C4-2B (cell line): ENCODE data around the gene CUEDC1.
"Not testable (repeated sequence)": the region's sequence is repeated elsewhere in the genome, so short reads cannot be mapped to it uniquely, and the experiment has no call there.

Experiments
- H3K27ac ChIP-seq: fragments of 450-650 bp; 2 replicates; pipeline ENCODE4 v1.5.1; 2017
- CTCF ChIP-seq: fragments of 450-650 bp; conservative IDR thresholded peaks from 2 replicates; pipeline ENCODE4 v1.5.1; 2017; ENCODE audit warnings: mild to moderate bottlenecking
- ZFX ChIP-seq: fragments of 450-650 bp; IDR thresholded peaks from 2 replicates; pipeline ENCODE4 v1.6.1; 2017

CUEDC1 gene

GRCh38 chr17:57984261-57984890 lies 29.2 kb upstream of the CUEDC1 start:
- H3K27ac ChIP-seq, result no peak overlapping the region
- TF ChIP-seq ZFX, result no peak
- TF ChIP-seq CTCF, result no peak

GRCh38 chr17:57983446-57983845 lies 28.2 kb upstream of the CUEDC1 start:
- no peak overlapping the region for H3K27ac ChIP-seq
- no peak for TF ChIP-seq ZFX
- TF ChIP-seq CTCF, result no peak

- no peak overlapping the region for H3K27ac ChIP-seq
- TF ChIP-seq CTCF (no peak), ZFX (no peak)
Observed at GRCh38 chr17:57982452-57983170, 27.4 kb upstream of the CUEDC1 start.

- no peak overlapping the region for H3K27ac ChIP-seq
- TF ChIP-seq ZFX (no peak), CTCF (no peak)
Observed at GRCh38 chr17:57980522-57980921, 25.3 kb upstream of the CUEDC1 start.

- H3K27ac ChIP-seq, result no peak overlapping the region
- TF ChIP-seq ZFX, result no peak
- no peak for TF ChIP-seq CTCF
Observed at GRCh38 chr17:57979076-57979475, 23.9 kb upstream of the CUEDC1 start.

- H3K27ac ChIP-seq, result no peak overlapping the region
- TF ChIP-seq ZFX (no peak), CTCF (no peak)
Observed at GRCh38 chr17:57976594-57976993, 21.4 kb upstream of the CUEDC1 start.

- no peak for TF ChIP-seq ZFX
- TF ChIP-seq CTCF, result no peak
- no peak overlapping the region for H3K27ac ChIP-seq
Observed at GRCh38 chr17:57975044-57975443, 19.8 kb upstream of the CUEDC1 start.

GRCh38 chr17:57974053-57974824 lies 19.0 kb upstream of the CUEDC1 start:
- H3K27ac ChIP-seq, result not testable (repeated sequence)
